HG03558 (cell line): ENCODE results near the gene FMN2.

ENCODE experiments used
- ATAC-seq: cut with Tn5 transposase; IDR thresholded peaks from one replicate; pipeline ENCODE4 v1.9.1; 2021; ENCODE audit warnings: moderate number of reproducible peaks; ENCODE audit not compliant: unreplicated experiment; ENCODE audit errors: extremely low read depth

Gene FMN2

DNA sequence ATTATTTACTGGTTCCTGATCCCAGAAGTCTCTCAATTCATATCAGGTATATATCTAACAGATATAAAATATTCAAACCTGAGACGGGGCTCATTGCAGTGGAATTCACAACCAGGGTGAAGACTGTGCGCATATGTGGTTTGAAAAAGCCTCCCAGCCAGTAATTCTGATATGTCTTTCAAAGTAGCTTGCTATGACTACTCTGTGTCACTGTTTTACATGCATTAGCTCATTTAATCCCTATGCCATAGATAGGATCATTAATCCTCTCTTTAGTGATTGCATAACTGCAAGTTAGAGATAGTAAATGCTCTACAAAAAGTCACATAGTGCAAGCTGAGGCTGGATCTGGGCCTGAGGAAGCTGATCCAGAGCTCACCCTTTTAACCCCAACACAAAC, 251.4 kb downstream of the FMN2 start:
- ATAC-seq = no peak

DNA sequence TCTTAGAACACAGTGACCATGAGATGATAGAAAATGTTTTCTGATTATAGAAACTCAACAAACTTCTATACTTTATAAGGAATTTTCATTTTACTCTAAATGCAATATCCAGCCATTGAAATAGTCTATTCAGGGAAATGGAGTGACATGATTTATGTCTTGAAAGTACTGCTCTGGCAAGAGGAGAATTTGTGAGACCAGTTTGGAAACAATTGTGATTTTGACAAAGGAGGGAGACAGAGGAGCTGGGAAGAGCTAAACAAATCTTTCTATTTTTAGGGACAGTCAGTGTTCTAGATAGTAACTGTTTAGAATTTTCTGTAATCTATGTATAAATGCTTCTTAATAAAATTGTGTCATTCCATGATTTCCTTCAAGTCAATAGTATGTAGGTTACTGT, 252.3 kb downstream of the FMN2 start:
- ATAC-seq = no peak

DNA sequence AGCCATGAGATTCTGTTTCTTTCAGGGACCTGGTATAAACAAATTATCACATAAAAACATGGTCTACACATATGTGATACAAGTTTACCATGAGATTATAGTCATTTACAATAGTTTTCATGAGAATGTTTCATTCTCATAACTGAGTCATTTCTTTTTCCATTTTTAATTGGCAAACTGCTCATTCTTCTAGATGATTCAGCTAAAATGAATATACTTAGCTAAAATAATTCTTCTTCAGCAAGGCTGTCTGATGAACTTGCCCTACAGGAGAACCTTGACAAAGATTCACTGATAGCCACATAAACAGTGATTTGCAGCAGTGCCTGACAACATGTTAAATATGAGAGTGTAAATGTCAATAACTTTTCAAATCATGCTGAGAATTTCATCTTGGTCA, 253.2 kb downstream of the FMN2 start:
- ATAC-seq = no peak

DNA sequence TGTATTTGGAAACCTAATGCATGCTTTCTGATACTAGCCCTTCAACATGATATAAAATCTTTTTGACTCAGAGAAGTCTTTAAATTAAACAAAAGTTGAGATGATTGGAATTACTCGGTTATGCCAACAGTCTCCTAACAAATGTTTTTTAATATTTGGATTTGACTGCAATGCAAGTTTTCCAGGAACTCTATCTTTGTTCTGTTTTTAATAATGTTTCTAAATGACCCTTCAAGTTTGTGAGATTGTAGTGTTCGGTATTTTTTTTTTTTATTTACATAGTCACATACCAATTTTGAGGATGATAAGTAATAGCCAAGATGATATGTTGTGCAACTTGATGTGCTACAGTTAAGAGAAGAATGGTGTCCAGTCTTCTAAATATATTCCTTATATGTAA, 258.0 kb downstream of the FMN2 start:
- ATAC-seq = no peak

DNA sequence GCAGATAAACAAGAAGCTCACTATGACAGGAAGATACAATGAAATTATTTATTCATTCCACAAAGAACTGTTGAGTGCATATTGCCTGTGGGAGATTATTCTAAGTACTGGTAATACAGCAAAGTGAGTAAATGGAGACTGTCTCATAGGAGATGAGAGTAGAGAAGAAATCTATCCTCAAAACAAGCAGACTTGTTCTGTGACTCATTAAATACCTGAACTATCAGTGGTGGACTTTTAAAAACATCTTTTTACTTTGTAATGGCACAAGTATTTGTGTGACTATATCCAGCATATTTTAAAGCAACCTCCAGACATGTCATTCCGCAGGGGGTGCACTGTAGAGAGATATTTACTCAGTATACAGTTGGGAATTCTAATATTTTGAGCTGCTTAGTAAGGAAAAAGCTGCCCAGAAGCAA, 259.2 kb downstream of the FMN2 start:
- ATAC-seq = no peak

DNA sequence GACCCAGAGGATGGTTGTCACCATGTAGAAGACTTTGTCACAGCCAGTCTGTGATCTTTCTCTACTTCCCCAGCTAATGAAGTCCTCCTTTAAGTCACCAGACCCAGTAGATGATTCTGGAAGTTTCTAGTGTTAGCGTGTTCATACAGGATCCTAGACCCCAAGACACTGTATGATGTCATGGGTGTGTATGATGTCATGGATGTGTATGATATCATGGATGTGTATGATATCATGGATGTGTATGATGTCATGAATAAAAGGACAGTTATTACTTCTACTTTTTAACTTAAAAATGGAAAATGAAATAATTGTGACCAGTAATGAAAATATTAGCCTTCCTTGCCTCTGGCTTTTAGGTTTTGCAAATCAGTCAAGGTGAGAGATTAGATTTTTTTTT, 260.0 kb downstream of the FMN2 start:
- no peak for ATAC-seq

DNA sequence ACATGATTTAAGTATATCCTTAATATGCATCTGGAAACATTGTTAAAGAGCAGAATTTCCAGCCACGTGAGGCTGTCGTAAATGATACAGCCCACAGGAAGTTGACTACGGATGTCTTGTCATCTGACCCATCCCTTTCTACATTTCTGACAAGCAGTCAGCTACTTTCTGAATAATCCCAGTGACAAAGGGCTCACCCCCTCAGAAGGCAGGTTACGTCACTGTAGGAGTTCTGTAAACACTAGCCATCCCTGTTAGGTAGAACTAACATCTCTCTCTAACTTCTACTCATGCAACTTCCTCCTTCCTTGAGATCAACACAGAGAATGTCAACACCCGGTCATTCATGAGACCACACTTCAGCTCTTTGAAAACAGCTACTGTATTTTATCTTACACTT, 261.1 kb downstream of the FMN2 start:
- ATAC-seq = no peak

DNA sequence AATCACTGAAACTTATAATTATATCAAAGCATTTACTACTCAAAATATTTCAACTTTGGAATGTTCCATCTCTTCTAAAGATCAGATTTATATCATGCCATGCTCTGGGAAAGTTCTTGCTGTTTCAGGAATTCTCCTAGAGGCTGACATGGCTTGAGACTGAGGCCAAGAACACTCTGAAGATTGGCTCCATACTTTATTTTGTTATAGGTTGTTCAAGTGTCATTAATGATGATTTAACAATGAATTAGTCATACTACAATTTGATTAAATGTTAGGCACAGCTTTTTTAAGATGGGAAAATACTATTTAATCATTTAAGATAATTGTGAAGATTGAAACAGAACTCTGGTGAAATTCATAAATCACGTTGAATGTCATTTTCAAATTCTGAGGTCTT, 264.9 kb downstream of the FMN2 start:
- ATAC-seq = no peak

DNA sequence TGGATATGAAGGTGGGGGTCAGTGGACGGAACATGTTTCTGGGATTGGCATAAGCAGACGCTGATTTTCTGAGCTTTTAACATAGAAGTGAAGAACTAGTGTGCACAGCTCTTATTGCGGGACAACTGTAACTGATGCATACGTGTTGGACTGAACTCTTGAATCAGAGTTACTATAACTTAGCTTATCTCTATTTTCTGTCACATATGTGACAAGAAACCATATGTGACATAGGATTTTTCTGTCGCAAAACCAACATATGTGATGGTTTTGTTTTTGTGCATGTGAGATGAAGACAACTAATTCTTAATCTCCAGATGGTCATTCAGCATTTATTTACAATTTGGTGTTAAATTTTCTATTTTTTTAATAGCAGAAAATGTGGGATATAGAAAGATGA, 270.4 kb downstream of the FMN2 start:
- ATAC-seq = no peak

DNA sequence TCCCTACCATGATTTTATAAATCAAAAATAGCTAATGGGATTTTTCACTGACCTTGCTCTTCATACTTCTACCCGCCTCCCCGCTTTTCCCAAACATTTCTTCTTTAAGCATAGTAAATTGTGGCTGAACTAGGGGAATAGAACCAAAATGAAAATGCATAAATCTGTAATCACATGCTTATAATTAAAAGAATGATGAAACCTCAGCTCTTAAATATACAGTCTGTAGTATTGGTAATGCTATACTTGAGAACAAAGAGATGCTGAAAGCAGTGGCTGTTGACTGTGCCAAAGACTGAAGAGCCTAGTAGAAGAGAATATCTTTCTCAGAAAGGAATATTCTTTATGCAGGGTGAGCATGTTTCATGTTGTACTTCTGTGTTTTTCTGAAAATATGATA, 271.1 kb downstream of the FMN2 start:
- ATAC-seq = no peak

DNA sequence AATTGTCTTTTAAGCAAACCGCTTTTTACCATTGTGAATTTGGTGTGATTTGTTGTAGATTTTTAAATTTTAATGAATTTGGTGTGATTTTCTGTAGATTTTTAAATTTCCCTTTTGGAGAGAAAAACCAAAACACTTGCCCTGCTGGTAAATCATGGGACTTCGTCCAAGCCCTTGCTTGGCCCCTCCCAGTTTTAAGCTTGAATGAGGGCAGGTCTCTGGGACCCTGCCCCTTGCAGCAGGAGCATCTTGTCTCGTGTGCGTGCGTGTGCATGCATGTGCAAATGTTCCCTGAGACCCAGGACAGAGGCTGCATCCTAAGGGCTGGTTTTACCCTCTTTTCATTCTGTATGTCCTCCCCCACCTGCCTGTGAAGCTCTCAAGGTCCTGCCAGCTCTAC, 271.6 kb downstream of the FMN2 start:
- no peak for ATAC-seq

DNA sequence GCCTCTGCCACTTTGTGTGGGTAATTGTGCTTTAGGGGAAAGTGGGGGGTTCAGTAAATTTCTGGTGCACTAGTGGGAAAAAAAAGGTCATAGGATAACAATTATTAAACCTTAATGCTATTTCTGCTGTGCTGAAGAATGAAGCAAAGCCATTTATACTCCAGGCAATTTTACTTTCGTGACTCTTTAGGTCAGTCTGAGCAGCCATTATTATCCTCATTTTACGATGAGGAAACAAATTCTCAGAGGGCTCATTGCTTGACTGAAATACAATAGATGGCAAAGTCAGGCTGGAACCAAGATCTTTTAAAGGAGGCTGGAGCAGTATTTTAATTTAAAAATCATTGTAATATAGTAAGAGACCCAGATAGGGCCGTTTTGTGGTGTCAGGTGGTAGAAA, 272.2 kb downstream of the FMN2 start:
- no peak for ATAC-seq

DNA sequence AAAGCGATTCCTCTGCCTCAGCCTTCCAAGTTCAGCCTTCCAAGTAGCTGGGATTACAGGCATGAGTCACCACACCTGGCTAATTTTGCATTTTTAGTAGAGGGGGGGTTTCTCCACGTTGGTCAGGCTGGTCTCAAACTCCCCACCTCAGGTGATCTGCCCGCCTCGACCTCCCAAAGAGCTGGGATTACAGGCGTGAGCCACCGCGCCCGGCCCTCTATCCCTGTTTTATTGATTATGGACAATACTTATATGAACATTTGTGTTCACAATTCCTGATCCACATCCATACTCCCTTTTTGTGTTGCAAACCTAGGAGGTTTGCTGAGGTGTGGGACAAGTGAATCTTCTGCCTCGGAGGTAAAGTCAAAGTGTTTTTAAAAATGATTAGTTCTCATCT, 275.0 kb downstream of the FMN2 start:
- no peak for ATAC-seq

DNA sequence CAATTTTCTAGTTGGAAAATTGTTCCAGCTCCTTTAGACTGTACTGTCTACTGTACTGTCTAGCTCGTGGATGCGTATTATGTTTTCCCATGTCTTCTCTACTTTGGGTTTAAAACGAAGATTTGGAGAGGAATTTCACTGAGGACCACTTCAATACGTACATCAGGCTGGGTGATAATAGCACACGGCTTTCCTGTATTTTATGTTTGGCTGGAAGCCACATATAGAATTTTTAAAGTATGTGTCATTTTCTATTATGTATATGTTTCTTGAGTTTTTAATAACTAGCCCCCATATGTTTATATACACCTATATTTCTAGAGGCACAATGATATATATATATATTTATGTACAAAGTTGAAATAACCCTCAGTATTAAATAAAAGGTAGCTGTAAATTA, 293.9 kb downstream of the FMN2 start:
- no peak for ATAC-seq

DNA sequence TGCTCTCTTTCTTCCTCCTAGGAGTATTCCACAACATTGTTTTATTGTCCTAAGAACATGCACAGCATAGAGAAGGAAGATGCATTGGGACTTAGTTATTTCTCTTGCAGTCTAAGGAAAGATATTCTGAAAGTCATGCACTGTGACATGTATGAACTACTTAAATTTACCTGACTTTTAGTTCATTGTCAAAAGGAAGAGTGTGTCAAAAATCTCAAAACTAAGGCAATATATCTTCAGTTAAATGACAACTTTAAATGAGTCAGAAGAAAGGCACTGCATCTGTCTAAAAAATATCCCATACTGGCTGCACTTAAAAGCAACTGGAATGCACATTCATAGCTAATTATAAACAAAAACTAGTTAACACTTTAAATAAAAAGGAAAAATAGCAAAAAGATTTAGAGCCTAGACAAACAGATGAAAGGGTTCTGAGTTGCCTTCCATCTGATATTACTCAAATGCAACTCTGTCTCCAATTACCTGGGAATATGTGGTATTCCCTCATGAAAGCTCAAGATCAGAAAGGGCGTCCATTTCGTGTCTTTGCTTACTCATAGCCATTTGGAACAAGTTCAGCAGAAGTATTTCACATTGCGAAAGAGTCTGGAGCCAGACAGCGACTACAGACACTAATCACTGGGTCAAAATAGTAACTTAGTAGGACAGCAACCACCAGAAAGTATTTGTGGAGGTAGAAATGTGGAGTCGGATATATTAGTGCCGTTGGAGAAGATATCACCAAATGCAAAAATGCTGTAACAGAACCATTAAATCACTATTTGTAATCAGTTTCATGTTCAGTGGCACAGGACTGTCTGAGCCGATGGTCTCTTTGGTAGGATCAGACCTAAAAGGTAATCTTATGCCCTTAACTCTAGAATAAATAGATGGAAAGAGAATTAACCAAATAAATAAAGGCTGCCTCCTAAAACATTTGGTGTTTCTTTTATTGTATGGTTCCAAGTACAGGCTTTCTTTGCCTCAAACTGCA, 294.6 kb downstream of the FMN2 start:
- no peak for ATAC-seq

DNA sequence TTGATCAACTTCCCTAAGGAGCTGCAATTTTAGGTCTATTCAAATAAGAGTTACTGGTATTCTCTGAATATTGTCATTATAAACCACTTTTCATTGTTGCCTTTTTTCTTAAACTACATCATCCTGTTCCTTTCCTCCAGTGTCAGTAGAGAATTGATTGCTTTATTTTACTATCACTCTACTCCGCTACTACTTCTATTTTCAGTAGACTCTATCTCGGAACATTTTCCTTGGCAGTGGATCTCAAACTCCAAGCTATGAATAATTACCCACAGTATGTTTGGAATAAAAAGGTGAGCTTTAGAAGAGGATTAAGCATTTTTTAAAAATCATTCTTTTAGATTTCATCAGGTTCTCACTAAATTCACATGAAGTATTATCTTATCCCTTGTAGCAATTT, 295.4 kb downstream of the FMN2 start:
- no peak for ATAC-seq

DNA sequence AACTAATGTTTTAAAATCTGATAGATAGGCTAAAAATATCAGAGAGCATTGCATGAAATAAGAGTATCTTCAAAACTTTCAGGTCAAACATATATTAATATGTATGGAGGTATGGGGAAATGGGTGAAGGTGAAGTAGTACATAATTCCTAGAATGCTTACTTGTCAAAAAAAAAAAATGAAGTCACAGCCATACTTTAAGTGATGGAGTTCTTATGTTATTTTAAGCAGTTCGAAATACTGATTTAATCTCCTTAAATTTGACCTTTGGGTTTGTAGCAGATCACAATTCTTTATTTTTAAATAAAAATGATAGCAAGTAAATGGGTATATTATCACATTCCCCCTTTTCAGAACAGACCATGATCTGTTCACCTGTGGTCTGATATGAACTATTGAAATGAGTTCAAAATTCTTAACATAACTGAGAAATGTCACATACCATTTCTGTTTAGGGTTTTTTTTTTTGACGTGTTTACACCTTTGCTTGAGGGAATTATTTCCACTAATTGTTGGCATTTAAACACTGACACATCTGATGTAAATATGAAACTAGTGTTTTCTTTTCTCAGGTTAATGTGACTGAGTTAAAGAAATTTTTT, 300.1 kb downstream of the FMN2 start:
- ATAC-seq = no peak

DNA sequence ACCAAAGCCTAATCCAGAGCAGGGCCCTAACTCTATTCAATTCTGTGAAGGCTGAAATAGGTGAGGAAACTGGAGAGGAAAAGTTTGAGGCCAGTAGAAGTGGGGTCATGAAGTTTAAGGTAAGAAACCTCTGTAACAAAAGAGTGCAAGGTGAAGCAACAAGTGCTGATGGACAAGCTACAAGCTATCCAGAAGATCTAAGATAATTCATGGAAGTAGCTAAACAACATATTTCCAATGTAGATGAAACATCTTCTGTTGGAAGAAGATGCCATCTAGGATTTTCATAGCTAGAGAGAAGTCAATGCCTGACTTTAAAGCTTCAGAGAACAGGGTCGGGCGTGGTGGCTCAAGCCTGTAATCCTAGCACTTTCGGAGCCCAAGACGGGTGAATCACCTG, 302.7 kb downstream of the FMN2 start:
- no peak for ATAC-seq

DNA sequence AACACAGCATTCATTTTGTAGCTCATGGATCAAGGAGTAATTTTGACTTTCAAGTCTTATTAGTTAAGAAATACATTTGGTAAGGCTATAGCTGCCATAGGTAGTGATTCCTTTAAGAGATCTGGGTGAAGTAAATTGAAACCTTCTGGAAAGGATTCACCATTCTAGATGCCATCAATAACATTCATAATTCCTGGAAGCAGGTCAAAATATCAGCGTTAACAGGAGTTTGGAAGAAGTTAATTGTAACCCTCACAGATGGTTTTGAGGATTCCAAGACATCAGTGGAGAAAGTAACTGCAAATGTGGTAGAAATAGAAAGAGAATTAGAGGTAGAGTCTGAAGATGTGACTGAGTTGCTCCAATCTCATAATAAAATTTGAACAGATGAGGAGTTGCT, 303.7 kb downstream of the FMN2 start:
- no peak for ATAC-seq

DNA sequence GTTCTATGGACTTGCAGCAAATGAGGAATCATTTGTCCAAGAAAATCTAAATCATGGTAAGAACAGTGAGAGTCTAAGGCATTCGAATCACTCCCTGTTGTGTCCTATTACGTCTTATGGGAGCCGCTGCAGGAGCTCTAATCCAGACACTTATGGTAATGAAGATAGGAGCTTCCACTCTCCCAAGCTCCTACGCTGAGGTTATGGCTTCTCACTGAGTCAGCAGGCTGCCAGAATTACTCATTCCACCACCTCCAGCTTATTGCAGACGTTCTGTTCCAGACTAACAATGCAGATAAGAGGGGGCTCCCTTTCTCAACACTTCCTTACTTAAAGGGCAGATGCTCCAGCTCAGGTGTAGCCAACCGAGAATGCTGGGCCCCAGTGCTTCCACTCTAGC, 307.7 kb downstream of the FMN2 start:
- no peak for ATAC-seq

DNA sequence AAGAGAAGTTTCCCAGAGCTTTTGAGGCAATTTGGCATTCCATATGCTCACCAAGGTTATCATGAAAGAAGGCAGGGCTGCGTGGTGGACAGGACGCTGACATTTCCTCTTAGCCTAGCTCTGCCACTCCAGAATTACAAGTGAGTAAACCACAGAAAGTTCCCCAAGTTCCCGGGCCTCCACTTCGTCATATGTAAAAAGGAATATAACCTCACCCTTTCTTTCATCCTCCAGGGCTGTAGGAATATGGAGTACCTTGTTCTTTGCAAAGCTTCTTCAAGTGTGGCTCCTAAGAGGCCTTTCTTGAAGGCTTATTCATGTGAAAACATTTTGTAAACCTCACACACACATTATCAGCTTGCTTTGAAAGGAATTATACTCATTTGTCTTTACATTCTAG, 310.0 kb downstream of the FMN2 start:
- ATAC-seq = no peak

DNA sequence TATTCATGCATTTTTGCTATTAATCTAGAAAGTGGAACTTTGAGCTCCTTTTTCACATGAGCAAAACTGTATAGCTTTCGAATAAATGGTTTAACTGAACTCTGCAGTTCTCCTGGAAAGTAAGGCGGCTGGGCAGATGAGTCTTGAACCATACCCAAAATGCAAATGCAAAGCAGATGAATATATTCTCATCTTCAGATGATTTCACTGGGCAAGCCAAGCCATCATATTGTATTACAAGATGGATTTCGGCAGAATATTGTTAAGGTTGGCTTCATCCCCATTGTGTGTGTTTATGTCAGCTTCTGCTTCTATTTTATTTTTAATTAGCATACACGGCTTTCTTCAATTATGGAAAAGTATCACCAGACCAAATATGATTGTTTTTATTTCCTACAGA, 310.6 kb downstream of the FMN2 start:
- no peak for ATAC-seq
